GM20000 (cell line): Measurements from ENCODE around the gene ABCB6.

Source experiments
- DNase-seq: peaks from one replicate; pipeline ENCODE4 v3.0.0; 2012; ENCODE audit warnings: low spot score
- CTCF ChIP-seq: IDR thresholded peaks from 2 replicates; pipeline ENCODE4 v1.5.1; 2012; ENCODE audit warnings: mild to moderate bottlenecking, control low read depth; ENCODE audit errors: extremely low read depth, missing control alignments

The ABCB6 gene

GRCh38 chr2:219183151-219183772, 35.5 kb downstream of the ABCB6 start:
- TF ChIP-seq CTCF: no peak
- DNase-seq: no peak

GRCh38 chr2:219182331-219183150, 36.2 kb downstream of the ABCB6 start:
- TF ChIP-seq CTCF: no peak

GRCh38 chr2:219181531-219181930, 37.2 kb downstream of the ABCB6 start:
- no peak for TF ChIP-seq CTCF
- no peak for DNase-seq

More at GRCh38 chr2:219182331-219183150, 36.2 kb downstream of the ABCB6 start:
- DNase-seq: no peak

GRCh38 chr2:219180961-219181360, 37.8 kb downstream of the ABCB6 start:
- TF ChIP-seq CTCF: no peak
- DNase-seq: no peak

GRCh38 chr2:219179601-219180465, 38.9 kb downstream of the ABCB6 start:
- TF ChIP-seq CTCF: no peak
- no peak for DNase-seq

GRCh38 chr2:219178377-219179175, 40.2 kb downstream of the ABCB6 start:
- TF ChIP-seq CTCF: no peak
- peak; percentile 56 for DNase-seq
